HepG2 (cell line): ENCODE data around the gene NOMO2. TPM values are rescaled to one million over a fixed set of nuclear protein-coding genes. Genes with fewer than 3 reads are reported as not detected.
"Not testable (repeated sequence)": the region's sequence is repeated elsewhere in the genome, so short reads cannot be mapped to it uniquely, and the experiment has no call there.

Source experiments
- ATAC-seq: fragments of 200-7000 bp; cut with Tn5 transposase; 3 replicates; pipeline ENCODE4 v1.9.1; 2020; ENCODE audit warnings: mild to moderate bottlenecking, moderate library complexity
- BruUV-seq: library from RNA; stranded (reverse); fragments of 400-500 nt; replicated peaks from 2 replicates; lab custom pipeline; 2021; lab: Mats Ljungman, UMichigan
- CTCF ChIA-PET: fragments of 300-600 bp; formaldehyde crosslinking; extraction: SDS; loops from one replicate; lab custom pipeline; 2021; ENCODE audit warnings: low total read pairs, inconsistent platforms, low intra/inter-chr PET ratio; lab: Yijun Ruan, JAX
- POLR2A ChIA-PET: fragments of 350-600 bp; sonication (Branson Sonifier 250); formaldehyde crosslinking; loops from one replicate; lab custom pipeline; 2020; ENCODE audit warnings: antibody characterized with exemption, inconsistent platforms; lab: Yijun Ruan, JAX
- DNase-seq: peaks from one replicate; pipeline ENCODE4 v3.0.0-alpha.2; 2015; ENCODE audit warnings: low spot score
- FAIRE-seq: peaks from 3 replicates; lab custom pipeline; 2011; peaks lifted over from hg19 to GRCh38; lab: Jason Lieb, UNC
- H2AFZ ChIP-seq: one replicate; pipeline ENCODE4 v1.6.1; 2011; ENCODE audit warnings: low read length, inconsistent platforms
- H3K27ac ChIP-seq: fragments of 300-600 bp; 3 replicates; pipeline ENCODE4 v1.8.0; 2011; ENCODE audit warnings: mixed run types, mild to moderate bottlenecking, mixed read lengths, low read length, inconsistent platforms; ENCODE audit not compliant: insufficient read depth; ENCODE audit errors: extremely low read length
- H3K27me3 ChIP-seq, 2 experiments: fragments of 200-600 bp in 1 of 2; 2 replicates in 1 of 2; 3 replicates in 1 of 2; pipeline versions ENCODE4 v1.6.0 to v1.8.0; 2011; ENCODE audit warnings: low read length in 2 of 2, mild to moderate bottlenecking in 2 of 2, moderate library complexity in 2 of 2, inconsistent platforms in 1 of 2; ENCODE audit not compliant: insufficient read depth in 2 of 2, control insufficient read depth in 1 of 2
- H3K36me3 ChIP-seq, 2 experiments: fragments of 200-600 bp in 1 of 2; replicated peaks in 1 of 2; 2 replicates in 1 of 2; 3 replicates in 1 of 2; pipeline versions ENCODE4 v1.5.1 to v1.8.0; 2011; ENCODE audit warnings: low read length in 2 of 2, inconsistent platforms in 1 of 2; ENCODE audit not compliant: insufficient read depth in 2 of 2, control insufficient read depth in 1 of 2
- H3K4me1 ChIP-seq: 2 replicates; pipeline ENCODE4 v1.5.1; 2012; ENCODE audit warnings: low read length, inconsistent platforms; ENCODE audit not compliant: insufficient read depth
- H3K4me2 ChIP-seq: 2 replicates; pipeline ENCODE4 v1.6.0; 2011; ENCODE audit warnings: low read depth, low read length, inconsistent platforms
- H3K4me3 ChIP-seq, 3 experiments: fragments of 200-600 bp in 1 of 3; sonication (generic), shearing (Covaris generic) in 1 of 3; replicated peaks in 1 of 3; 2 replicates each; pipeline ENCODE4 v1.5.1; 2011 to 2016; ENCODE audit warnings: low read length in 3 of 3, inconsistent platforms in 2 of 3, low read depth in 2 of 3, mild to moderate bottlenecking in 2 of 3, control low read depth in 1 of 3, mixed read lengths in 1 of 3; ENCODE audit not compliant: insufficient read depth in 1 of 3
- H3K79me2 ChIP-seq: one replicate; pipeline ENCODE4 v1.6.1; 2011; ENCODE audit warnings: low read length, inconsistent platforms; ENCODE audit not compliant: insufficient read depth
- H3K9ac ChIP-seq: 2 replicates; pipeline ENCODE4 v1.6.0; 2011; ENCODE audit warnings: mild to moderate bottlenecking, low read depth, low read length, inconsistent platforms; ENCODE audit not compliant: insufficient read depth
- H3K9me3 ChIP-seq: 2 replicates; pipeline ENCODE4 v1.5.1; 2012; ENCODE audit warnings: mild to moderate bottlenecking, low read length
- H4K20me1 ChIP-seq: 2 replicates; pipeline ENCODE4 v1.6.0; 2011; ENCODE audit warnings: inconsistent platforms, mild to moderate bottlenecking, low read length, moderate library complexity; ENCODE audit not compliant: insufficient read depth
- CTCF ChIP-seq: sonication (generic); formaldehyde crosslinking; IDR thresholded peaks from 2 replicates; pipeline ENCODE4 v1.5.0; 2020; ENCODE audit warnings: mild to moderate bottlenecking, missing genetic modification reagents, moderate library complexity
- RAD21 ChIP-seq: fragments of 450-650 bp; formaldehyde crosslinking; IDR thresholded peaks from 2 replicates; pipeline ENCODE4 v1.5.0; 2020; ENCODE audit warnings: mild to moderate bottlenecking
- SMC3 ChIP-seq: IDR thresholded peaks from 2 replicates; pipeline ENCODE4 v1.6.1; 2011; ENCODE audit warnings: low read length, improper control_type of control experiment
- SRF ChIP-seq: IDR thresholded peaks from 2 replicates; pipeline ENCODE4 v1.6.1; 2011; ENCODE audit warnings: mild to moderate bottlenecking, low read depth, low read length, moderate library complexity
- STAG1 ChIP-seq: sonication (generic); formaldehyde crosslinking; IDR thresholded peaks from 2 replicates; pipeline ENCODE4 v1.4.0; 2020; ENCODE audit warnings: missing genetic modification reagents
- THRA ChIP-seq: sonication (generic); formaldehyde crosslinking; IDR thresholded peaks from 2 replicates; pipeline ENCODE4 v1.4.0; 2020; ENCODE audit warnings: missing genetic modification reagents, borderline replicate concordance
- WGBS: methylation state at CpG from one replicate; pipeline ENCODE4 v1.1.6; 2017; ENCODE audit warnings: low lambda C conversion rate; 5-methylcytosine and 5-hydroxymethylcytosine counted together
- in situ Hi-C: cut with HindIII; loops from 2 replicates; pipeline ENCODE4 v1.10.0; 2017; ENCODE audit warnings: low pct_unique_long_range_greater_than_20kb; ENCODE audit not compliant: extremely low pct_ligation_motif_present
- intact Hi-C: fragments of 100-400 bp; cut with micrococcal nuclease; formaldehyde crosslinking; loops from one replicate; pipeline ENCODE4 v1.10.0; 2022; ENCODE audit not compliant: unreplicated experiment
- polyA plus RNA-seq, 8 experiments: library from polyadenylated mRNA; depleted of rRNA in 3 of 8; stranded (reverse) in 7 of 8; unstranded in 1 of 8; fragments of >200 nt; fragmentation: Illumina TruSeq in 4 of 8; extraction: Trizol in 4 of 8; gene quantifications; 2 replicates each; pipeline versions ENCODE4 v1.2.1 to v1.2.3, GENCODE V29; 2011 to 2016; ENCODE audit warnings: low read depth in 4 of 8, missing spikeins in 1 of 8, mixed read lengths in 1 of 8; ENCODE audit not compliant: insufficient read depth in 1 of 8
- total RNA-seq, 5 experiments: library from RNA; depleted of rRNA; stranded (reverse); fragments of >200 nt; fragmentation: Illumina TruSeq; extraction: Trizol; gene quantifications; 2 replicates each; pipeline ENCODE4 v1.2.3, GENCODE V29; 2016; ENCODE audit warnings: low read depth in 1 of 5

Gene NOMO2
- total and polyA plus RNA-seq, 2 of the 13 experiments (the other 11 are each of a cell fraction or from before 2014, with no cell fraction given) = 217 to 372 TPM

GRCh38 chr16:18591908-18592307 is 30.0 kb upstream of the NOMO2 start:
- CTCF ChIA-PET = not testable (repeated sequence)
- WGBS = 88% methylated on average over 4 of the region's 4 CpGs

More at GRCh38 chr16:18591908-18592307, 30.0 kb upstream of the NOMO2 start:
- ATAC-seq (peak; percentile 56), FAIRE-seq (peak; percentile 4), DNase-seq (peak; percentile 74)
- H4K20me1 ChIP-seq, H3K79me2 ChIP-seq, H2AFZ ChIP-seq, POLR2A ChIA-PET, H3K27me3 ChIP-seq, H3K27ac ChIP-seq, H3K4me2 ChIP-seq, H3K9ac ChIP-seq, H3K4me3 ChIP-seq, intact Hi-C loops, H3K9me3 ChIP-seq, in situ Hi-C loops: not testable (repeated sequence)
- Histone ChIP-seq H3K4me1 (peaks cover 19% of the 10 kb centered on the region), H3K36me3 (peaks cover 6 to 38% of the 10 kb centered on the region in 2 experiments)
- BruUV-seq = TSS peak; percentile 31
- peak; percentile 81; the same call in 1 of the 2 replicates for TF ChIP-seq SRF
- peak; percentile 51 for TF ChIP-seq STAG1 (CRISPR knock-in tag)
- TF ChIP-seq CTCF (CRISPR knock-in tag) = peak; percentile 40
- peak; percentile 48; the same call in 1 of the 2 replicates for TF ChIP-seq THRA (CRISPR knock-in tag)
- peak; percentile 40; the same call in 1 of the 2 replicates for TF ChIP-seq RAD21 (CRISPR knock-in tag)
- TF ChIP-seq SMC3 = peak; percentile 56; the same call in 1 of the 2 replicates
